GM23338 (cell line): ENCODE data around the gene INPP4B. TPM values are rescaled to one million over a fixed set of nuclear protein-coding genes. Genes with fewer than 3 reads are reported as not detected.

ENCODE experiments used
- ATAC-seq: fragments of 200-7000 bp; cut with Tn5 transposase; 3 replicates; pipeline ENCODE4 v1.9.1; 2020
- DNase-seq: peaks from one replicate; pipeline ENCODE4 v3.0.0-alpha.2; 2015; ENCODE audit warnings: low spot score
- H2AFZ ChIP-seq: fragments of 200-600 bp; sonication (generic); 2 replicates; pipeline ENCODE4 v1.8.0; 2016; ENCODE audit warnings: antibody characterized with exemption, mild to moderate bottlenecking, moderate library complexity
- H3F3A ChIP-seq: fragments of 200-600 bp; sonication (generic); replicated peaks from 2 replicates; pipeline ENCODE4 v1.8.0; 2017; ENCODE audit warnings: antibody characterized with exemption, mixed run types, low read depth
- H3K27ac ChIP-seq: fragments of 200-600 bp; sonication (generic); 2 replicates; pipeline ENCODE4 v1.6.1; 2016; ENCODE audit warnings: low read depth
- H3K27me3 ChIP-seq: fragments of 200-600 bp; sonication (generic); 2 replicates; pipeline ENCODE4 v1.8.0; 2016; ENCODE audit warnings: mild to moderate bottlenecking, mixed run types, moderate library complexity; ENCODE audit not compliant: insufficient read depth
- H3K36me3 ChIP-seq: fragments of 200-600 bp; sonication (generic); 2 replicates; pipeline ENCODE4 v1.8.0; 2016; ENCODE audit warnings: mild to moderate bottlenecking; ENCODE audit not compliant: insufficient read depth
- H3K4me1 ChIP-seq: fragments of 200-600 bp; sonication (generic); 2 replicates; pipeline ENCODE4 v1.8.0; 2016; ENCODE audit warnings: mild to moderate bottlenecking, moderate library complexity; ENCODE audit not compliant: insufficient read depth
- H3K4me2 ChIP-seq: fragments of 200-600 bp; sonication (generic); 2 replicates; pipeline ENCODE4 v1.7.1; 2017; ENCODE audit warnings: mixed run types
- H3K4me3 ChIP-seq: fragments of 200-600 bp; sonication (generic); 2 replicates; pipeline ENCODE4 v1.6.1; 2016; ENCODE audit warnings: mixed run types
- H3K79me2 ChIP-seq: fragments of 200-600 bp; sonication (generic); replicated peaks from 2 replicates; pipeline ENCODE4 v1.8.0; 2017; ENCODE audit warnings: mild to moderate bottlenecking; ENCODE audit not compliant: insufficient read depth
- H3K9me2 ChIP-seq: fragments of 200-600 bp; sonication (generic); 2 replicates; pipeline ENCODE4 v1.8.0; 2017; ENCODE audit not compliant: insufficient read depth
- H4K20me1 ChIP-seq: fragments of 200-600 bp; sonication (generic); replicated peaks from 2 replicates; pipeline ENCODE4 v1.8.0; 2017; ENCODE audit warnings: mild to moderate bottlenecking; ENCODE audit not compliant: insufficient read depth
- H3K27ac Mint-ChIP-seq: 2 replicates; pipeline ENCODE4 v1.8.0; 2020; ENCODE audit warnings: inconsistent platforms, mild to moderate bottlenecking, moderate library complexity, mixed read lengths
- H3K27me3 Mint-ChIP-seq: 3 replicates; pipeline ENCODE4 v1.8.0; 2022; ENCODE audit warnings: low read depth, mild to moderate bottlenecking, moderate library complexity, mixed read lengths, inconsistent platforms; ENCODE audit not compliant: insufficient read depth, poor library complexity
- H3K36me3 Mint-ChIP-seq: 3 replicates; pipeline ENCODE4 v1.8.0; 2021; ENCODE audit warnings: low read depth, mild to moderate bottlenecking, inconsistent platforms, moderate library complexity, mixed read lengths
- H3K4me1 Mint-ChIP-seq: 3 replicates; pipeline ENCODE4 v1.8.0; 2020; ENCODE audit warnings: mild to moderate bottlenecking, inconsistent platforms, mixed read lengths
- H3K4me3 Mint-ChIP-seq: 3 replicates; pipeline ENCODE4 v1.8.0; 2021; ENCODE audit warnings: moderate library complexity, mild to moderate bottlenecking, inconsistent platforms, mixed read lengths
- H3K9me3 Mint-ChIP-seq: 3 replicates; pipeline ENCODE4 v1.8.0; 2020; ENCODE audit warnings: moderate library complexity, mild to moderate bottlenecking, inconsistent platforms, mixed read lengths
- CREB1 ChIP-seq: fragments of 250-450 bp; sonication (Bioruptor Pico); IDR thresholded peaks from 2 replicates; pipeline ENCODE4 v1.5.0; 2020; ENCODE audit warnings: low read depth, mild to moderate bottlenecking, moderate library complexity
- EZH2 ChIP-seq: fragments of 200-600 bp; sonication (generic); IDR thresholded peaks from one replicate; pipeline ENCODE4 v1.8.0; 2017; ENCODE audit warnings: antibody characterized with exemption, mild to moderate bottlenecking, low read depth; ENCODE audit not compliant: unreplicated experiment
- EZH2phosphoT487 ChIP-seq: fragments of 200-600 bp; sonication (generic); IDR thresholded peaks from one replicate; pipeline ENCODE4 v1.8.1; 2018; ENCODE audit warnings: antibody characterized with exemption; ENCODE audit not compliant: unreplicated experiment
- JUNB ChIP-seq: IDR thresholded peaks from one replicate; pipeline ENCODE4 v1.6.1; 2016; ENCODE audit warnings: antibody characterized with exemption; ENCODE audit not compliant: unreplicated experiment
- NANOG ChIP-seq: IDR thresholded peaks from 2 replicates; pipeline ENCODE4 v1.6.1; 2016; ENCODE audit warnings: antibody characterized with exemption, borderline replicate concordance
- POLR2AphosphoS5 ChIP-seq: IDR thresholded peaks from 2 replicates; pipeline ENCODE4 v1.6.1; 2016; ENCODE audit warnings: antibody characterized with exemption, low read depth
- STAT1 ChIP-seq: IDR thresholded peaks from one replicate; pipeline ENCODE4 v1.6.1; 2016; ENCODE audit warnings: antibody characterized with exemption; ENCODE audit not compliant: unreplicated experiment
- ZNF114 ChIP-seq: fragments of 250-450 bp; sonication (Bioruptor Pico); IDR thresholded peaks from 2 replicates; pipeline ENCODE4 v1.5.0; 2020; ENCODE audit warnings: mild to moderate bottlenecking, moderate library complexity
- ZNF331 ChIP-seq: fragments of 250-450 bp; sonication (Bioruptor Pico); IDR thresholded peaks from 2 replicates; pipeline ENCODE4 v1.5.0; 2020; ENCODE audit warnings: low read depth, mild to moderate bottlenecking, moderate library complexity
- polyA plus RNA-seq: library from polyadenylated mRNA; unstranded; fragments of >200 nt; fragmentation: Nextera tagmentation; extraction: Ambion mirVana; gene quantifications from 2 replicates; pipeline ENCODE4 v1.2.1, GENCODE V29; 2016
- total RNA-seq: library from RNA; depleted of rRNA; stranded (reverse); fragments of >200 nt; shearing (Covaris generic); gene quantifications from 2 replicates; pipeline ENCODE4 v1.2.3, GENCODE V29; 2014
- TF ChIP-seq, protein P1 (sequence below): fragments of 250-450 bp; sonication (Bioruptor Pico); IDR thresholded peaks from 2 replicates; pipeline ENCODE4 v1.5.0; 2020; ENCODE audit warnings: mild to moderate bottlenecking, moderate library complexity
- TF ChIP-seq, protein P2 (sequence below): IDR thresholded peaks from 2 replicates; pipeline ENCODE4 v1.6.1; 2016; ENCODE audit warnings: antibody characterized with exemption
- TF ChIP-seq, protein P3 (sequence below): IDR thresholded peaks from one replicate; pipeline ENCODE4 v1.6.1; 2018; ENCODE audit warnings: antibody characterized with exemption; ENCODE audit not compliant: unreplicated experiment
- TF ChIP-seq, protein P4 (sequence below), 2 experiments: fragments of 200-600 bp in 1 of 2; sonication (generic) in 1 of 2; conservative IDR thresholded peaks; 2 replicates each; pipeline versions ENCODE4 v1.5.1 to v1.6.1; 2016 to 2017; ENCODE audit warnings: antibody characterized with exemption in 2 of 2, low read depth in 2 of 2, mild to moderate bottlenecking in 2 of 2, moderate library complexity in 1 of 2

Gene INPP4B
- total and polyA plus RNA-seq, 2 experiments from 2014 or later = 0.11 to 0.14 TPM

DNA sequence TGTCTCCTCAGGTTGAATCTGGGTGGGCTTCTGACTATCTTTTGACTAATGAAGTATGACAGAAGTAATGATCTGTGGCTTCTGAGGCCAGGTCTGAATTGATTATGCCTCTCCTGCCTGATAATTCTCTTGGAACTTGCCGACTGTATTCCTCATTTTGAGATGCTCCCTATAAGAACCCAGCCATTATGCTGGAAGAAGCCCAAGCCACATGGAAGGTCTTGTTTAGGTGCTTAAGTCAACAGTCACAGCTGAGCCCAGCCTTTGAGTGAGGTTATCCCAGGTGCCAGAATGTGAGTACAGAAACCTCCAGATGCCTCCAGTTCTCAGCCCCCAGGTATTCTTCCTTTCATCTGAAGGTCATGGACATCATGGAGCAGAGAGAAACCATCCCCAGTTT, 753.2 kb downstream of the INPP4B start:
- H3K79me2 ChIP-seq = no peaks in the 10 kb centered on the region
- ATAC-seq (no peak), DNase-seq (no peak)
- H3K36me3 ChIP-seq = no peaks in the 10 kb centered on the region
- Mint-ChIP-seq H3K4me3 (no peak overlapping the region), H3K36me3 (no peaks in the 10 kb centered on the region), H3K4me1 (no peaks in the 10 kb centered on the region), H3K27ac (no peak overlapping the region), H3K9me3 (no peaks in the 10 kb centered on the region), H3K27me3 (no peaks in the 10 kb centered on the region)
- no peak overlapping the region for H2AFZ ChIP-seq
- no peak overlapping the region for H3K4me3 ChIP-seq
- no peaks in the 10 kb centered on the region for H4K20me1 ChIP-seq
- H3K4me2 ChIP-seq = no peak overlapping the region
- TF ChIP-seq EZH2 (no peak), ZNF114 (CRISPR knock-in tag) (no peak), STAT1 (no peak), CREB1 (CRISPR knock-in tag) (no peak), POLR2AphosphoS5 (no peak), JUNB (no peak), NANOG (no peak), EZH2phosphoT487 (no peak), ZNF331 (CRISPR knock-in tag) (no peak)
- TF ChIP-seq, protein P1, sequence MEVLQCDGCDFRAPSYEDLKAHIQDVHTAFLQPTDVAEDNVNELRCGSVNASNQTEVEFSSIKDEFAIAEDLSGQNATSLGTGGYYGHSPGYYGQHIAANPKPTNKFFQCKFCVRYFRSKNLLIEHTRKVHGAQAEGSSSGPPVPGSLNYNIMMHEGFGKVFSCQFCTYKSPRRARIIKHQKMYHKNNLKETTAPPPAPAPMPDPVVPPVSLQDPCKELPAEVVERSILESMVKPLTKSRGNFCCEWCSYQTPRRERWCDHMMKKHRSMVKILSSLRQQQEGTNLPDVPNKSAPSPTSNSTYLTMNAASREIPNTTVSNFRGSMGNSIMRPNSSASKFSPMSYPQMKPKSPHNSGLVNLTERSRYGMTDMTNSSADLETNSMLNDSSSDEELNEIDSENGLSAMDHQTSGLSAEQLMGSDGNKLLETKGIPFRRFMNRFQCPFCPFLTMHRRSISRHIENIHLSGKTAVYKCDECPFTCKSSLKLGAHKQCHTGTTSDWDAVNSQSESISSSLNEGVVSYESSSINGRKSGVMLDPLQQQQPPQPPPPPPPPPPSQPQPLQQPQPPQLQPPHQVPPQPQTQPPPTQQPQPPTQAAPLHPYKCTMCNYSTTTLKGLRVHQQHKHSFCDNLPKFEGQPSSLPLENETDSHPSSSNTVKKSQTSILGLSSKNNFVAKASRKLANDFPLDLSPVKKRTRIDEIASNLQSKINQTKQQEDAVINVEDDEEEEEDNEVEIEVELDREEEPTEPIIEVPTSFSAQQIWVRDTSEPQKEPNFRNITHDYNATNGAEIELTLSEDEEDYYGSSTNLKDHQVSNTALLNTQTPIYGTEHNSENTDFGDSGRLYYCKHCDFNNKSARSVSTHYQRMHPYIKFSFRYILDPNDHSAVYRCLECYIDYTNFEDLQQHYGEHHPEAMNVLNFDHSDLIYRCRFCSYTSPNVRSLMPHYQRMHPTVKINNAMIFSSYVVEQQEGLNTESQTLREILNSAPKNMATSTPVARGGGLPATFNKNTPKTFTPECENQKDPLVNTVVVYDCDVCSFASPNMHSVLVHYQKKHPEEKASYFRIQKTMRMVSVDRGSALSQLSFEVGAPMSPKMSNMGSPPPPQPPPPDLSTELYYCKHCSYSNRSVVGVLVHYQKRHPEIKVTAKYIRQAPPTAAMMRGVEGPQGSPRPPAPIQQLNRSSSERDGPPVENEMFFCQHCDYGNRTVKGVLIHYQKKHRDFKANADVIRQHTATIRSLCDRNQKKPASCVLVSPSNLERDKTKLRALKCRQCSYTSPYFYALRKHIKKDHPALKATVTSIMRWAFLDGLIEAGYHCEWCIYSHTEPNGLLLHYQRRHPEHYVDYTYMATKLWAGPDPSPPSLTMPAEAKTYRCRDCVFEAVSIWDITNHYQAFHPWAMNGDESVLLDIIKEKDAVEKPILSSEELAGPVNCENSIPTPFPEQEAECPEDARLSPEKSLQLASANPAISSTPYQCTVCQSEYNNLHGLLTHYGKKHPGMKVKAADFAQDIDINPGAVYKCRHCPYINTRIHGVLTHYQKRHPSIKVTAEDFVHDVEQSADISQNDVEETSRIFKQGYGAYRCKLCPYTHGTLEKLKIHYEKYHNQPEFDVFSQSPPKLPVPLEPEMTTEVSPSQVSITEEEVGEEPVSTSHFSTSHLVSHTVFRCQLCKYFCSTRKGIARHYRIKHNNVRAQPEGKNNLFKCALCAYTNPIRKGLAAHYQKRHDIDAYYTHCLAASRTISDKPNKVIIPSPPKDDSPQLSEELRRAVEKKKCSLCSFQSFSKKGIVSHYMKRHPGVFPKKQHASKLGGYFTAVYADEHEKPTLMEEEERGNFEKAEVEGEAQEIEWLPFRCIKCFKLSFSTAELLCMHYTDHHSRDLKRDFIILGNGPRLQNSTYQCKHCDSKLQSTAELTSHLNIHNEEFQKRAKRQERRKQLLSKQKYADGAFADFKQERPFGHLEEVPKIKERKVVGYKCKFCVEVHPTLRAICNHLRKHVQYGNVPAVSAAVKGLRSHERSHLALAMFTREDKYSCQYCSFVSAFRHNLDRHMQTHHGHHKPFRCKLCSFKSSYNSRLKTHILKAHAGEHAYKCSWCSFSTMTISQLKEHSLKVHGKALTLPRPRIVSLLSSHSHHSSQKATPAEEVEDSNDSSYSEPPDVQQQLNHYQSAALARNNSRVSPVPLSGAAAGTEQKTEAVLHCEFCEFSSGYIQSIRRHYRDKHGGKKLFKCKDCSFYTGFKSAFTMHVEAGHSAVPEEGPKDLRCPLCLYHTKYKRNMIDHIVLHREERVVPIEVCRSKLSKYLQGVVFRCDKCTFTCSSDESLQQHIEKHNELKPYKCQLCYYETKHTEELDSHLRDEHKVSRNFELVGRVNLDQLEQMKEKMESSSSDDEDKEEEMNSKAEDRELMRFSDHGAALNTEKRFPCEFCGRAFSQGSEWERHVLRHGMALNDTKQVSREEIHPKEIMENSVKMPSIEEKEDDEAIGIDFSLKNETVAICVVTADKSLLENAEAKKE (CRISPR knock-in tag) = no peak
- TF ChIP-seq, protein P2, sequence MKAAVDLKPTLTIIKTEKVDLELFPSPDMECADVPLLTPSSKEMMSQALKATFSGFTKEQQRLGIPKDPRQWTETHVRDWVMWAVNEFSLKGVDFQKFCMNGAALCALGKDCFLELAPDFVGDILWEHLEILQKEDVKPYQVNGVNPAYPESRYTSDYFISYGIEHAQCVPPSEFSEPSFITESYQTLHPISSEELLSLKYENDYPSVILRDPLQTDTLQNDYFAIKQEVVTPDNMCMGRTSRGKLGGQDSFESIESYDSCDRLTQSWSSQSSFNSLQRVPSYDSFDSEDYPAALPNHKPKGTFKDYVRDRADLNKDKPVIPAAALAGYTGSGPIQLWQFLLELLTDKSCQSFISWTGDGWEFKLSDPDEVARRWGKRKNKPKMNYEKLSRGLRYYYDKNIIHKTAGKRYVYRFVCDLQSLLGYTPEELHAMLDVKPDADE = no peak
- TF ChIP-seq, protein P3, sequence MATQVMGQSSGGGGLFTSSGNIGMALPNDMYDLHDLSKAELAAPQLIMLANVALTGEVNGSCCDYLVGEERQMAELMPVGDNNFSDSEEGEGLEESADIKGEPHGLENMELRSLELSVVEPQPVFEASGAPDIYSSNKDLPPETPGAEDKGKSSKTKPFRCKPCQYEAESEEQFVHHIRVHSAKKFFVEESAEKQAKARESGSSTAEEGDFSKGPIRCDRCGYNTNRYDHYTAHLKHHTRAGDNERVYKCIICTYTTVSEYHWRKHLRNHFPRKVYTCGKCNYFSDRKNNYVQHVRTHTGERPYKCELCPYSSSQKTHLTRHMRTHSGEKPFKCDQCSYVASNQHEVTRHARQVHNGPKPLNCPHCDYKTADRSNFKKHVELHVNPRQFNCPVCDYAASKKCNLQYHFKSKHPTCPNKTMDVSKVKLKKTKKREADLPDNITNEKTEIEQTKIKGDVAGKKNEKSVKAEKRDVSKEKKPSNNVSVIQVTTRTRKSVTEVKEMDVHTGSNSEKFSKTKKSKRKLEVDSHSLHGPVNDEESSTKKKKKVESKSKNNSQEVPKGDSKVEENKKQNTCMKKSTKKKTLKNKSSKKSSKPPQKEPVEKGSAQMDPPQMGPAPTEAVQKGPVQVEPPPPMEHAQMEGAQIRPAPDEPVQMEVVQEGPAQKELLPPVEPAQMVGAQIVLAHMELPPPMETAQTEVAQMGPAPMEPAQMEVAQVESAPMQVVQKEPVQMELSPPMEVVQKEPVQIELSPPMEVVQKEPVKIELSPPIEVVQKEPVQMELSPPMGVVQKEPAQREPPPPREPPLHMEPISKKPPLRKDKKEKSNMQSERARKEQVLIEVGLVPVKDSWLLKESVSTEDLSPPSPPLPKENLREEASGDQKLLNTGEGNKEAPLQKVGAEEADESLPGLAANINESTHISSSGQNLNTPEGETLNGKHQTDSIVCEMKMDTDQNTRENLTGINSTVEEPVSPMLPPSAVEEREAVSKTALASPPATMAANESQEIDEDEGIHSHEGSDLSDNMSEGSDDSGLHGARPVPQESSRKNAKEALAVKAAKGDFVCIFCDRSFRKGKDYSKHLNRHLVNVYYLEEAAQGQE = no peak
- TF ChIP-seq, protein P4, sequence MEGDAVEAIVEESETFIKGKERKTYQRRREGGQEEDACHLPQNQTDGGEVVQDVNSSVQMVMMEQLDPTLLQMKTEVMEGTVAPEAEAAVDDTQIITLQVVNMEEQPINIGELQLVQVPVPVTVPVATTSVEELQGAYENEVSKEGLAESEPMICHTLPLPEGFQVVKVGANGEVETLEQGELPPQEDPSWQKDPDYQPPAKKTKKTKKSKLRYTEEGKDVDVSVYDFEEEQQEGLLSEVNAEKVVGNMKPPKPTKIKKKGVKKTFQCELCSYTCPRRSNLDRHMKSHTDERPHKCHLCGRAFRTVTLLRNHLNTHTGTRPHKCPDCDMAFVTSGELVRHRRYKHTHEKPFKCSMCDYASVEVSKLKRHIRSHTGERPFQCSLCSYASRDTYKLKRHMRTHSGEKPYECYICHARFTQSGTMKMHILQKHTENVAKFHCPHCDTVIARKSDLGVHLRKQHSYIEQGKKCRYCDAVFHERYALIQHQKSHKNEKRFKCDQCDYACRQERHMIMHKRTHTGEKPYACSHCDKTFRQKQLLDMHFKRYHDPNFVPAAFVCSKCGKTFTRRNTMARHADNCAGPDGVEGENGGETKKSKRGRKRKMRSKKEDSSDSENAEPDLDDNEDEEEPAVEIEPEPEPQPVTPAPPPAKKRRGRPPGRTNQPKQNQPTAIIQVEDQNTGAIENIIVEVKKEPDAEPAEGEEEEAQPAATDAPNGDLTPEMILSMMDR (conservative IDR thresholded peaks at IDR 0.05; ENCODE audit: low read depth in 2 of 2) = no peak
- H3F3A ChIP-seq = no peaks in the 10 kb centered on the region
- H3K27ac ChIP-seq = no peak overlapping the region
- no peaks in the 10 kb centered on the region for H3K4me1 ChIP-seq
- no peaks in the 10 kb centered on the region for H3K9me2 ChIP-seq
- no peaks in the 10 kb centered on the region for H3K27me3 ChIP-seq
